Measurements from ENCODE around the gene NMU. TPM values are rescaled to one million over a fixed set of nuclear protein-coding genes. Genes with fewer than 3 reads are reported as not detected.
A peak's percentile ranks its signal among the peaks of the same experiment; 100 is the strongest.
"Not testable (repeated sequence)": the region's sequence is repeated elsewhere in the genome, so short reads cannot be mapped to it uniquely, and the experiment has no call there.

The NMU gene, protein sequence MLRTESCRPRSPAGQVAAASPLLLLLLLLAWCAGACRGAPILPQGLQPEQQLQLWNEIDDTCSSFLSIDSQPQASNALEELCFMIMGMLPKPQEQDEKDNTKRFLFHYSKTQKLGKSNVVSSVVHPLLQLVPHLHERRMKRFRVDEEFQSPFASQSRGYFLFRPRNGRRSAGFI
- 10 to 100 TPM in 3 of 4 donors, 1 to 10 TPM in 1; 9.4 to 13.5 (median 11.5) TPM for polyA plus RNA-seq (ENCODE audit: insufficient read length in 4 of 4)

- peak in 1 of 4 donors; percentile 17 for DNase-seq (ENCODE audit: low read depth in 4 of 4, low spot score in 3 of 4)
These were observed at the start of gene NMU for GRCh38 chr4:55635741-55636655. Gene NMU (minus strand): TSS chr4:55636298. CDS start chr4:55636192, 106 bp downstream.

DNA sequence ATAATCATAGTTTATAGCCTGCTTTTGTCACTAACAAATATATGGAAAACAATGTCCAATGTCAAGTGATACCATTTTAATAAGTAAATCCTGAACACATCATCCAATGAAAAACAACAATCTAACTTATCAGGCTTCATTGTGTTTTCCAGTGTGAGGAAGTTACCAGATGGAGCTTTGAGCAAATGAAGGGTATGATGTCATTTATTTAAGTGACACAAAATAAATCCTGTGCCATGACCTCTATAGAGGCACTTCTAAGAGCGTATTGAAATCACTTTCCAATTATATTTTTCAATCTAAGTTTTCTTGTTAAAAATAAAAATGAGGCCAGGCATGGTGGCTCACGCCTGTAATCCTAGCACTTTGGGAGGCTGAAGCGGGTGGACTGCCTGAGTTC, 48.2 kb upstream of the NMU start:
- no peak for DNase-seq (ENCODE audit: low read depth in 4 of 4, low spot score in 3 of 4)

GRCh38 chr4:55682797-55683196, 46.7 kb upstream of the NMU start:
- DNase-seq (ENCODE audit: low read depth in 4 of 4, low spot score in 3 of 4): not testable (repeated sequence)

DNA sequence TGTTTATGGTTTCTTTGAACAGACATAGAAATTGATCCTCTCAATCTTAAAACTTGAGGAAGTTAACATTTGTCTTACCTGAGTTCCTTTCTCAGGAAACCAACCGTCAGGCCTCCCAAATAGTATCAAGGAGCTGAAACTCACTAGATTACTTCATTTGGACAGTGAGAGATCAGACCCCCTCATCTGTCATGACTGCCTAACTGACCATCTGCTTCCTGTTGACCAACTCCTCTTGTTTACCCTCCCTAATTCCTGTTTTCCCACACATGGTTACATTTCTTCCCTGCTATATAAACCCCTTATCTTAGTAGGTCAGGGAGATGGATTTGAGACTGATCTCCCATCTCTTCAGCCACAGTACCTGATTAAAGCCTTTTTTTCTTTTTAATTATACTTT, 46.2 kb upstream of the NMU start:
- no peak for DNase-seq (ENCODE audit: low read depth in 4 of 4, low spot score in 3 of 4)

- DNase-seq (ENCODE audit: low read depth in 4 of 4, low spot score in 3 of 4): no peak
These were observed 45.3 kb upstream of the NMU start for GRCh38 chr4:55681430-55681829.

DNA sequence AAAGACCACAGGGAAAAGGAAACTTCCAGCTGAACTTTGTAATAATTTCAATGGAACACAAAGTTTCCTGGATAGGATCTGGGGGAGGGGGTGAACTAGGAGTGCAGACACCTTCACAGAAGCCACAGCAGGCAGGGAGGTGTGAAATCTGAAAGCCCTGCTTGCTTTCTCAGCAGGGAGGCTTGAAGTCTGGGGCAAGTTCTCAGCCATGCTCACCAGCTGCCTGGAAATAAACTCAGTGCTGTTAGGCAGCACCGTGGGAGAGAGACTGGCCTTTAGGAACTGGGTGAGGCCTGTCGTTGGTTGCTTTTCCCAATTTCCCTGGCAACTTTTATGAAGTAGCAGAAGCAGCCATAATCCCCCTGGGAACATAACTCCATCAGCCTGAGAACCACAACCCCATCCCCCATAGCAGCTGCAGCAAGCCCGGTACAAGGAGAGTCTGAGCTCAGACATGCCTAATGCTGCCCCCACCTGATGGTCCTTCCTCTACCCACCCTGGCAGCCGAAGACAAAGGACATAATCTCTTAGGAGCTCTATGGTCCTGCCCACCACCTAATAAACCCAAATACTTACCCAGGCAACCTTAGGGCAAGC, 39.2 kb upstream of the NMU start:
- DNase-seq (ENCODE audit: low read depth in 4 of 4, low spot score in 3 of 4): no peak

DNA sequence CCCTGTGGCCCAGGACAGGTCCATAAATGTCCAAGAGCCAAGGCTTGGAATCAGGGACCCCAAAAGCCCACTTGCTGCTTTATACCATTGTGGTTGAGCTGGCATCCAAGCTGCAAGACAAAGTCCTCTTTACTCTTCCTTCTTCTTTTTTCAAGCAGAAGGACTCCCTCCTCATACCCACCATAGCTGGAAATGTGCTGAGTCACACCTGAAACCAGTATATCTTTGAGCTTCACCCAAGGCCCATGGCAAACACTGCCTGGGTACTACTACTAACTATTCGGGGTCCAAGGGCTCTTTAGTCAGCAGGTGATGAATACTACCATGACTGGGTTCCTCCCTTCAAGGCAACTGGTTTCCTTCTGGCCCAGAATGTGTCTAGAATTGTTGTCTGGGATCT, 37.3 kb upstream of the NMU start:
- DNase-seq (ENCODE audit: low read depth in 4 of 4, low spot score in 3 of 4): no peak

DNA sequence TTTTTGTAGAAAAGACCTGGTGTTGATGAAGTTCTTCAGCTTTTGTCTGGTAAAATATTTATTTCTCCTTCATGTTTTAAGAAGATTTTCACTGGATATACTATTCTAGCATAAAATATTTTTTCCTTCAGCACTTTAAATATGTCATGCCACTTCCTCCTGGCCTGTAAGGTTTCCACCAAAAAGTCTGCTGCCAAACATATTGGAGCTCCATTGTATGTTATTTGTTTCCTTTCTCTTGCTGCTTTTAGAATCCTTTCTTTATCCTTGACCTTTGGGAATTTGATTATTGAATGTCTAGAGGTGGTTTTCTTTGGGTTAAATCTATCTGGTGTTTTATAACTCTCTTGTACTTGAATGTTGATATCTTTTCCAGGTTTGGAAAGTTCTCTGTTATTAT, 35.6 kb upstream of the NMU start:
- DNase-seq (ENCODE audit: low read depth in 4 of 4, low spot score in 3 of 4): no peak

DNA sequence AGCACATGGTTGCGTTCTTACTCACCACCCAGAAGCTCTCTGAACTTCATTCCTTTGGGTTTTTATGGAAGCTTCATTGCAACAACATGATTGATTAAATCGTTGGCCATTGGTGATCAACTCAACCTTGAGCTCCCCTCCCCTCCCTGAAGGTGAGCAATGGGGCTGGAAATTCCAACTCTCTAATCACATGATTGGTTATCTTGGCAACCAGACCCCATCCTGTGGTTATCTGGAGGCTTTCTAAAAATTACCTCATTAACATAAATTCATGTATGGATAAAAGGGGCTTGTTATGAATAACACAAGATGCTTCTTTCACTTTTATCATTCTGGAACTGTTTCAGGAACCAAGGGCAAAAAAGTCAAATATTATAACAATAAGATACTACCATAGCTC, 34.6 kb upstream of the NMU start:
- DNase-seq (ENCODE audit: low read depth in 4 of 4, low spot score in 3 of 4): no peak

DNA sequence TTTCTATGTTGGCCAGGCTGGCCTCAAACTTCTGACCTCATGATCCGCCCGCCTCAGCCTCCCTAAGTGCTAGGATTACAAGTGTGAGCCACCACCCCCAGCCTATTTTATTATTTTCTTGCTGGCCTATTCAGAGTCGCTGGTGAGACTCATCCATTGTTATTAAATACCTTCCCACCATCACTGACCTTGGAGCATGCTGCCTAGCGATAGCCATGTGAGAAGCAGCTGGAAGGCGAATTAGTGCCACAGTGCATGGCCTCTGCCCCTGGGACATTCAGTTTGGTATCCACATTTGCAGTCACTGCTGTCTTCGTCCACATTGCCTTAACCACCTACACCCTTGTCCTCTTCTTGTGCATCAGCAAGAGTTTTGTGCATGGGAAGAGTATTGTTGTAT, 32.4 kb upstream of the NMU start:
- no peak for DNase-seq (ENCODE audit: low read depth in 4 of 4, low spot score in 3 of 4)

DNA sequence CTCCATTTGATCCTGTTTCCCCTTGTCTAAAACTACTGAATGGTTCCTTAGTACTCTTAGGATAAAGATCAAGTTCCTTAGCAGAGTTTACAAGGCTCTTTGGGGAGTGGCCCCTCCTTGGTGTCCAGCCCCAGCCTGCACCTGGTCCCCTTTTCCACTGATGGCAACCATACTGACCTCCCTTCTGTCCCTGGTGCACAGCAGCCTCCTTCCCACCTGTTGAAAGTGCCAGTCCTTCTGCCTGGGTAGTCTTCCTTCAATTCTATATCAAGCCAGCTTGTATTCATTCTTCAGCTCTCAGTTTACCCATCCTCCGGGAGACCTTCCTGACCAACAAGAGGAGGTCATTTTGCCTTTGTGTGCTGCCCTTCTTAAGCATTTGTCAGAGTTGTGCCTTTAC, 30.4 kb upstream of the NMU start:
- DNase-seq (ENCODE audit: low read depth in 4 of 4, low spot score in 3 of 4): no peak

DNA sequence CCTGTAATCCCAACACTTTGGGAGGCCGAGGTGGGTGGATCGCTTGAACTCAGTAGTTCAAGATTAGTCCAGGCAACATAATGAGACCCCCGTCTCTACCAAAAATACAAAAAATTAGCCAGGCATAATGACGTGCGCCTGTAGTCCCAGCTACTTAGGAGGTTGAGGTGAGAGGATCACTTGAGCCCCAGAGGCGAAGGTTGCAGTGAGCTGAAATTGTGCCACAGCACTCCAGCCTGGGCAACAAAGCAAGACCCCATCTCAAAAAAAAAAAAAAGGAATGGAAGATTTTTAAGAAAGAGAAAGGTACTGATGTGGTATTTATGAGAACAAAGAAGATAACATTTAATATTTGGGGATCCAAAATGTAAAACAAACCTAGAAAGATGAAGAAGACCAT, 27.0 kb upstream of the NMU start:
- no peak for DNase-seq (ENCODE audit: low read depth in 4 of 4, low spot score in 3 of 4)

DNA sequence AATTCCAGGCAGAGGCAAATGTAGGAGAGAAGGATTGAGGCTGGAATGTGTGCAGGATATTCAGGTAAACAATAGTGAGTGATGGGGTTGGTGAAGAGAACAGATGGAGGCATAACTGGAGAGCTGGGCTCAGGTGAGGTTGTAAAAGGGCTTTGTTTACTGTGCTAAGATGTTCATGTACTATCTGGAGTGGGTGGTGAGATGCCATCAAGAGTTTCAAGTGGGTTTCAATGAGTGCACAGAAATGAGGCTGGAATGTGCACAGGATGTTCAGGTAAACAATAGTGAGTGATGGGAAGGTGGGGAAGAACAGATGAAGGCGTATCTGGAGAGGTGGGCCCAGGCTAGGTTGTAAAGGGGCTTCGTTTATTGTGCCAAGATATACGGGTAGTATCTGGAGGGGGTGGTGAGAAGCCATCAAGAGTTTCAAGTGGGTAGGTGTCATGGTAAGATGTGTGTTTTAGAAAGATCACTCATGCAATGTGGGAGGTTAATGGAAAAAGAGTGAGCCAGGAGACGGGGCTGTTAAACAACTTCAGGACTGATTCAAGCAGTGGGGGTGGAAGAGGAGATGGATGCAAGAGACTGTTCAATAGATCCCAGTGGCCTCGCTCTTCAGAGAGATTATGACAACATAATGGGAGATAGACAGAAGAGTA, 25.4 kb upstream of the NMU start:
- no peak for DNase-seq (ENCODE audit: low read depth in 4 of 4, low spot score in 3 of 4)

GRCh38 chr4:55658657-55659056, 22.6 kb upstream of the NMU start:
- no peak for DNase-seq (ENCODE audit: low read depth in 4 of 4, low spot score in 3 of 4)

DNA sequence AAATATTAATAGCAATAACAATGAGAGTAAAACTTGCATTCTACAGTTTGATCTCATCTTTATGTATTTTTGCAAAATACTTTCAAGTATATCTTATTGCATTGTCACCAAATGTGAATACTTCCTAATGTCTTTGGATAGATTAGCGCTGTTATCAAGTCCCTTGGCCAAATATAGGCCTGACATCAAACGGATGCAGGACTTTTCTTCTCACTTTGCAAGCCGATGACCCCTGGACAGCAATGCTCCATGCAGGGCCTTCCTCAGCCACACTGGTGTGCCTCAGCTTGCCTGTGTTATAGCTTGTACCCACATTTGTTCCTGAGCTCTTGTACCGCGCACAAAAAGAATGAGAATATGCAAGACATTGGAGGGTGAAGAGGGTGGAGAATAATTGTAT, 18.0 kb upstream of the NMU start:
- DNase-seq (ENCODE audit: low read depth in 4 of 4, low spot score in 3 of 4): no peak

DNA sequence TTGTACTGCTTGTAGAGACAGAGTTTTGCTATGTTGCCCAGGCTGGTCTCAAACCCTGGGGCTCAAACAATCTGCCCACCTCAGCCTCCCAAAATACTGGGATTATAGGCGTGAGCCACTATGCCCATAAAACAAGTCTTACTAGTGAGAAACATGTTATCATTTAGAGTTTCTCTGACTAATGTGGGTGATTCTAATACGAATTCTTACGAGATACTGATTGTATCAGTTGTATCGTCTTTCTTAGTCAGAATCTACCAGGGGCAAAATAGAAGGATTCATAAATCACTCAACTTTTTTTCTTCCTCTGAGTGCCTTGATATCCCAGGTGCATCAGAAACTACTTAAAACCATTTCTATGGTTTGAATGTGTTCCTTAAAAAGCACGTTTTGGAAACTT, 14.4 kb upstream of the NMU start:
- DNase-seq (ENCODE audit: low read depth in 4 of 4, low spot score in 3 of 4): no peak

- DNase-seq (ENCODE audit: low read depth in 4 of 4, low spot score in 3 of 4): peak in 1 of 4 donors; percentile 25
These were observed 1.2 kb upstream of the NMU start for GRCh38 chr4:55637272-55637820.

DNA sequence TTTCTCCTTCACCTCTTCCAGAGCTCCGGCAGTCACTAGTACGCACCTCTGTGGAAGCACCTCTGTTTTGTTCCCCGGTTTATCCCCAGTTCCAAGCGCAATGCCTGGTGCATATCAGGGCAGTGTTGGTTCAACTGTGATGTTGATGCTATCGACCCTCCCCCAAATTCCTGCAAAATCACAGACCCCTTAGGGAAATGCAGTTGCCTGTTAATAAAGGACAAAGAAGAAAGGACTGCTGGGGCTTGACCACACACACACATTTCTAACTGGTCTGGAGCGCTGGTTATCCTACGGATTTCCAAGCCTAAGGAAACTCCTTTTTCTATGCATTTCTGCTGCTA, 530 bp upstream of the NMU start:
- peak in 1 of 4 donors; percentile 7 for DNase-seq (ENCODE audit: low read depth in 4 of 4, low spot score in 3 of 4)

GRCh38 chr4:55635282-55635681, 816 bp downstream of the NMU start:
- no peak for DNase-seq (ENCODE audit: low read depth in 4 of 4, low spot score in 3 of 4)

GRCh38 chr4:55634417-55635128, 1.5 kb downstream of the NMU start:
- DNase-seq (ENCODE audit: low read depth in 4 of 4, low spot score in 3 of 4): no peak

Data from left renal pelvis (tissue), 4 donors.